CD4-positive, CD25-positive, alpha-beta regulatory T cell (primary cell): ENCODE results near the gene NUDT2. TPM values are rescaled to one million over a fixed set of nuclear protein-coding genes. Genes with fewer than 3 reads are reported as not detected.
"Not testable (repeated sequence)": the region's sequence is repeated elsewhere in the genome, so short reads cannot be mapped to it uniquely, and the experiment has no call there.

Experiments
- ATAC-seq, 2 donors: fragments of 150-1000 bp; cut with Tn5 transposase; one replicate each; pipeline ENCODE4 v1.10.0; 2021; ENCODE audit warnings: low read depth in 2 of 2, moderate number of reproducible peaks in 2 of 2, moderate library complexity in 1 of 2
- DNase-seq, 3 donors: peaks; one replicate each; pipeline versions ENCODE4 v3.0.0 to v3.0.0-alpha.2; 2012 to 2022; ENCODE audit warnings: mixed read lengths in 1 of 3
- H3K27ac ChIP-seq: one replicate; pipeline ENCODE4 v1.7.0; 2013; ENCODE audit warnings: mild to moderate bottlenecking, low read length; ENCODE audit not compliant: insufficient read depth, poor library complexity, severe bottlenecking
- H3K27me3 ChIP-seq: one replicate; pipeline ENCODE4 v1.7.0; 2013; ENCODE audit warnings: low read length; ENCODE audit not compliant: control insufficient read depth, insufficient read depth
- H3K36me3 ChIP-seq: one replicate; pipeline ENCODE4 v1.7.0; 2013; ENCODE audit warnings: mild to moderate bottlenecking, low read length, moderate library complexity; ENCODE audit not compliant: control insufficient read depth, insufficient read depth
- H3K4me1 ChIP-seq: 2 replicates; pipeline ENCODE4 v1.7.0; 2013; ENCODE audit warnings: mild to moderate bottlenecking, low read length; ENCODE audit not compliant: insufficient read depth, control insufficient read depth, poor library complexity, severe bottlenecking
- H3K4me3 ChIP-seq: one replicate; pipeline ENCODE4 v1.7.0; 2013; ENCODE audit warnings: low read depth, mild to moderate bottlenecking, low read length, moderate library complexity
- H3K9me3 ChIP-seq, 2 experiments: 1 replicate in 1 of 2; 2 replicates in 1 of 2; pipeline ENCODE4 v1.7.0; 2013; ENCODE audit warnings: low read length in 2 of 2, mild to moderate bottlenecking in 1 of 2, moderate library complexity in 1 of 2; ENCODE audit not compliant: control insufficient read depth in 2 of 2
- H3K27ac Mint-ChIP-seq, 3 donors: one replicate each; pipeline ENCODE4 v1.8.0; 2020 to 2022; ENCODE audit warnings: mild to moderate bottlenecking in 3 of 3, mixed read lengths in 3 of 3, moderate library complexity in 2 of 3
- H3K27me3 Mint-ChIP-seq: one replicate; pipeline ENCODE4 v1.8.0; 2022; ENCODE audit warnings: mild to moderate bottlenecking, mixed read lengths
- H3K36me3 Mint-ChIP-seq: one replicate; pipeline ENCODE4 v1.8.0; 2020; ENCODE audit warnings: mixed read lengths
- H3K4me1 Mint-ChIP-seq, 4 donors: one replicate each; pipeline ENCODE4 v1.8.0; 2020 to 2022; ENCODE audit warnings: mixed read lengths in 4 of 4, mild to moderate bottlenecking in 1 of 4
- H3K4me3 Mint-ChIP-seq, 4 donors: one replicate each; pipeline ENCODE4 v1.8.0; 2020 to 2022; ENCODE audit warnings: mild to moderate bottlenecking in 4 of 4, mixed read lengths in 4 of 4, moderate library complexity in 3 of 4
- H3K9me3 Mint-ChIP-seq, 7 donors: one replicate each; pipeline ENCODE4 v1.8.0; 2020 to 2022; ENCODE audit warnings: mixed read lengths in 7 of 7, mild to moderate bottlenecking in 3 of 7, moderate library complexity in 2 of 7
- polyA plus RNA-seq, 4 donors: library from polyadenylated mRNA; unstranded; fragments of 300-500 nt; fragmentation: Illumina TruSeq; gene quantifications; one replicate each; pipeline ENCODE4 v1.2.3, GENCODE V29; 2021
- total RNA-seq: library from RNA; stranded (reverse); gene quantifications from one replicate; pipeline ENCODE4 v1.2.3, GENCODE V29; 2022

The NUDT2 gene
- 7.1 TPM for total RNA-seq
- polyA plus RNA-seq: 10 to 100 TPM; 29.1 to 67.0 (median 50.5) TPM

- peak within 1 kb of the TSS; percentile 89 for H3K27ac ChIP-seq
- no peaks in the 10 kb centered on the region for H3K9me3 ChIP-seq
- peak within 1 kb of the TSS; percentile 86 to 95 (median 90) for H3K4me3 Mint-ChIP-seq
- H3K4me3 ChIP-seq: peak within 1 kb of the TSS; percentile 92
- H3K27ac Mint-ChIP-seq: peak within 1 kb of the TSS; percentile 82 to 97 (median 95)
- H3K36me3 Mint-ChIP-seq: no peaks in the 10 kb centered on the region
- peak; percentile 92 to 95 for ATAC-seq
- H3K9me3 Mint-ChIP-seq: no peaks in the 10 kb centered on the region
- no peaks in the 10 kb centered on the region for H3K36me3 ChIP-seq
- H3K4me1 ChIP-seq: peaks cover 17% of the 10 kb centered on the region
- H3K27me3 Mint-ChIP-seq: peaks cover 4% of the 10 kb centered on the region
- peaks cover 5 to 37% (median 28%) of the 10 kb centered on the region in 4 donors for H3K4me1 Mint-ChIP-seq
- DNase-seq: peak; percentile 95 to 100 (median 98)
- no peaks in the 10 kb centered on the region for H3K27me3 ChIP-seq
These were observed at the start of gene NUDT2, which contains the start of gene KIF24 for GRCh38 chr9:34328987-34329832. NUDT2 (plus strand) TSS chr9:34329569; CDS start chr9:34339040, 9,471 bp downstream. KIF24 (minus strand) TSS chr9:34329268; CDS start chr9:34311346, 17,922 bp downstream.

GRCh38 chr9:34282096-34282495 lies 47.3 kb upstream of the NUDT2 start:
- no peak for DNase-seq
- Histone ChIP-seq H3K36me3 (no peaks in the 10 kb centered on the region), H3K27ac (no peak overlapping the region), H3K4me3 (no peak overlapping the region), H3K4me1 (no peaks in the 10 kb centered on the region), H3K9me3 (no peaks in the 10 kb centered on the region), H3K27me3 (no peaks in the 10 kb centered on the region)
- Mint-ChIP-seq H3K4me3 (no peak overlapping the region), H3K9me3 (no peaks in the 10 kb centered on the region), H3K36me3 (no peaks in the 10 kb centered on the region), H3K27ac (no peak overlapping the region), H3K27me3 (no peaks in the 10 kb centered on the region), H3K4me1 (peaks cover 0 to 6% (median 3%) of the 10 kb centered on the region in 4 donors)
- ATAC-seq: no peak

- Histone ChIP-seq H3K4me3 (no peak overlapping the region), H3K36me3 (no peaks in the 10 kb centered on the region), H3K4me1 (no peaks in the 10 kb centered on the region), H3K27me3 (no peaks in the 10 kb centered on the region), H3K27ac (no peak overlapping the region), H3K9me3 (no peaks in the 10 kb centered on the region)
- DNase-seq (no peak), ATAC-seq (no peak)
- Mint-ChIP-seq H3K4me3 (no peak overlapping the region), H3K27me3 (no peaks in the 10 kb centered on the region), H3K36me3 (no peaks in the 10 kb centered on the region), H3K4me1 (peaks cover 0 to 10% (median 2%) of the 10 kb centered on the region in 4 donors), H3K9me3 (no peaks in the 10 kb centered on the region), H3K27ac (peak overlapping the region in 2 of 3 donors; percentile 10 to 20)
These were observed 40.2 kb upstream of the NUDT2 start for GRCh38 chr9:34289159-34289558.

- Histone ChIP-seq H3K4me1 (no peaks in the 10 kb centered on the region), H3K4me3 (no peak overlapping the region), H3K36me3 (no peaks in the 10 kb centered on the region), H3K27me3 (no peaks in the 10 kb centered on the region), H3K27ac (no peak overlapping the region), H3K9me3 (no peaks in the 10 kb centered on the region)
- ATAC-seq (no peak), DNase-seq (no peak)
- Mint-ChIP-seq H3K9me3 (no peaks in the 10 kb centered on the region), H3K4me3 (no peak overlapping the region), H3K27ac (no peak overlapping the region), H3K4me1 (peaks cover 0 to 4% (median 2%) of the 10 kb centered on the region in 4 donors), H3K27me3 (no peaks in the 10 kb centered on the region), H3K36me3 (no peaks in the 10 kb centered on the region)
These were observed 38.3 kb upstream of the NUDT2 start for GRCh38 chr9:34291023-34291422.

GRCh38 chr9:34291423-34291822 lies 37.9 kb upstream of the NUDT2 start:
- peaks cover 0 to 4% (median 2%) of the 10 kb centered on the region in 4 donors for H3K4me1 Mint-ChIP-seq
- H3K27me3 ChIP-seq: no peaks in the 10 kb centered on the region

GRCh38 chr9:34292552-34292951 lies 36.8 kb upstream of the NUDT2 start:
- no peak overlapping the region for H3K27ac ChIP-seq
- H3K9me3 ChIP-seq: no peaks in the 10 kb centered on the region
- H3K36me3 Mint-ChIP-seq: no peaks in the 10 kb centered on the region
- H3K27me3 ChIP-seq: no peaks in the 10 kb centered on the region
- ATAC-seq (no peak), DNase-seq (no peak)
- no peaks in the 10 kb centered on the region for H3K36me3 ChIP-seq
- no peak overlapping the region for H3K27ac Mint-ChIP-seq
- H3K4me3 ChIP-seq: no peak overlapping the region
- no peaks in the 10 kb centered on the region for H3K4me1 ChIP-seq
- no peaks in the 10 kb centered on the region for H3K9me3 Mint-ChIP-seq
- no peaks in the 10 kb centered on the region for H3K27me3 Mint-ChIP-seq
- no peak overlapping the region for H3K4me3 Mint-ChIP-seq
- peaks cover 0 to 4% (median 2%) of the 10 kb centered on the region in 4 donors for H3K4me1 Mint-ChIP-seq

More at GRCh38 chr9:34291423-34291822, 37.9 kb upstream of the NUDT2 start:
- ATAC-seq: no peak
- H3K4me1 ChIP-seq: no peaks in the 10 kb centered on the region
- Mint-ChIP-seq H3K9me3 (no peaks in the 10 kb centered on the region), H3K27me3 (no peaks in the 10 kb centered on the region), H3K27ac (no peak overlapping the region), H3K4me3 (no peak overlapping the region), H3K36me3 (no peaks in the 10 kb centered on the region)
- H3K27ac ChIP-seq: no peak overlapping the region
- no peaks in the 10 kb centered on the region for H3K9me3 ChIP-seq
- H3K4me3 ChIP-seq: no peak overlapping the region
- DNase-seq: no peak
- H3K36me3 ChIP-seq: no peaks in the 10 kb centered on the region

- not testable (repeated sequence) for H3K36me3 ChIP-seq, H3K4me3 ChIP-seq, H3K9me3 ChIP-seq, DNase-seq, H3K4me1 Mint-ChIP-seq, H3K9me3 Mint-ChIP-seq, ATAC-seq, H3K4me3 Mint-ChIP-seq, H3K27ac Mint-ChIP-seq, H3K4me1 ChIP-seq, H3K27ac ChIP-seq, H3K27me3 ChIP-seq, H3K27me3 Mint-ChIP-seq, H3K36me3 Mint-ChIP-seq
These were observed 28.3 kb upstream of the NUDT2 start for GRCh38 chr9:34301064-34301463.

GRCh38 chr9:34308316-34308715 lies 21.1 kb upstream of the NUDT2 start:
- H3K4me3 Mint-ChIP-seq, H3K36me3 ChIP-seq, H3K9me3 Mint-ChIP-seq, H3K4me1 ChIP-seq, H3K36me3 Mint-ChIP-seq, H3K27ac ChIP-seq, ATAC-seq, H3K4me3 ChIP-seq, H3K27me3 Mint-ChIP-seq, DNase-seq, H3K27me3 ChIP-seq, H3K4me1 Mint-ChIP-seq, H3K9me3 ChIP-seq: not testable (repeated sequence)
- H3K27ac Mint-ChIP-seq: peak overlapping the region in 1 of 3 donors; percentile 46
